Measurements from ENCODE around the gene AMPD3.

AMPD3 gene

GRCh38 chr11:10439351-10439750 is 15.7 kb upstream of the AMPD3 start:
- no peak for DNase-seq

DNA sequence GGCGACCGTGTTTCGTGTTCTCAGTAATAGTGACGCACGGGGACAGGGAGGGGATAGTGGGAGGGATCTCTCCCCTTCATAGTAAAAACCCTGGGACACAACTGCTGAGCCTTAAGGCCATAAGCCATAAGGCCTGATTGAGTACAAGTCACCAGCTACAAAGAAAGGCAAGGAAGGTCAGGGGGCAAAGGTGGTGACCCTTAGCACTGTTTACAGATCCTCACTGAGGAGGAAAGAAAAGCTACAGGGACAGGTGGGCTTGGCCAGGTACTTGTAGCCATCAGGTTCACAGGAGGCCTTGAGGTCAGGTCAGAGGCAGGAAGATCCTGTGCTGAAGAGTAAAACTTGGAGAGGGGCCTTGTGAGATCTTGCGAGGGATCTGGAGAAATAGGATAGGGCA is 15.1 kb upstream of the AMPD3 start:
- no peak for DNase-seq

- DNase-seq: no peak
Observed at GRCh38 chr11:10440401-10440800, 14.7 kb upstream of the AMPD3 start.

- no peak for DNase-seq
Observed at GRCh38 chr11:10441091-10441490, 14.0 kb upstream of the AMPD3 start.

DNA sequence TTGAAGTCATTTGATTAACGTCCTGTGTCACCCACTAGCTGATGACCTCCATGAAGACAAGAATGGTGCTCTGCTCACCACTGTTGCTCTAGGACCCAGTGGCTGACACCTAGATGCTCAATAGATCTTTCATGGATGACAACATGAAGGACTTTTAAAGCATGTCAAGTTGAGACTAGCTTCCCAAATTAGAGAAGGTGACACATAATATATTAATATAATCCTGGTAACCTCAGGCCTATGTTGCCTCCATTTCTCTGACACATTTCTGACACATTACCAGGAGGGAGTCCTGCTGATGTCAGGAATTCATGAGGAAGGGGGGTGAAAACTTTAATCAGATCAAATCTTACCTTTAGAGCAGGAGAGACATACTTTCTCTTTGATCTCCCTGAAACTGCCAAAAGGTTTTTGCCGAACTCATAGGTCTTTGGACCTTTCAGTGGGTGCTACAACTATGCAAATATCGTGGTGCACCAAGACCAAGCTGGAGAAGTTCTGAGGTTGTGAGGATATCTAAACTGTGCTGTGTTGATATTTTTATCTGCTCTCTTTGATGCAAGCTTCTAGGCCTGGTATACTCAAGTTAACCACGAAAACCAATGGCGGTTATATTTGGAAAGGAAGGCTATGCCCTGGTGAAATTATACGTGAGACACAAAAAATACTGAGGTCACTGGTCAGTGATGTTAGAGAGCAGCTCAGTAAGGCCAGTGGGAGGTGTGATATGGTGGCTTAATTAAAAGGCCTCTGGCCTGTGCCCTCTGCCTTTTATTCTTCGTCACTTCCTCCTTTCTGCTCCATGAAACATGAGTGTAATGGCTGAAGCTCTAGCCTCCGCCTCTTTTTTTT is 13.2 kb upstream of the AMPD3 start:
- DNase-seq: no peak

DNA sequence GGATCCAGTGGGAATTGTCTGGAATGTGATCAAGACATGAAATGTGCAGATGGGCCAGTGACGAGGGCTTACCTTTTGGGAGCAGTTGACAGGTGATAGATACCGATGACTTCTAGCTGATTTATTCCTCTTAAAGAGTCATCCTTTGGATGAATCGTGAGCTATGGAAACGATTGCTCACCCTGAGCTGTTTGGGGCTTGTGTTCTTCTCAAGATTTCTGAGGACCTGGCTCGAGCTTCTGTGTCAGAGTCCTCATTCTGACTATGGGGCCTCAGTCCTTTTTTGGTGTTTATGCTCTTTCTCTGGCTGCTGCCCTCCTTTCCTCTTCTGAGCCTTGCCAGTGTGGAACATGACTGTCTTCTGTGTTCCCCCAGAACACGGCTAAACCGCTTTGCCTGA is 11.9 kb upstream of the AMPD3 start:
- DNase-seq: no peak

GRCh38 chr11:10443721-10444235 is 11.3 kb upstream of the AMPD3 start:
- no peak for DNase-seq

GRCh38 chr11:10444725-10445315 is 10.2 kb upstream of the AMPD3 start:
- no peak for DNase-seq

- no peak for DNase-seq
Observed at GRCh38 chr11:10447445-10447844, 7.6 kb upstream of the AMPD3 start.

- peak; percentile 63 for DNase-seq
Observed at GRCh38 chr11:10450462-10451425, 4.3 kb upstream of the AMPD3 start.

DNA sequence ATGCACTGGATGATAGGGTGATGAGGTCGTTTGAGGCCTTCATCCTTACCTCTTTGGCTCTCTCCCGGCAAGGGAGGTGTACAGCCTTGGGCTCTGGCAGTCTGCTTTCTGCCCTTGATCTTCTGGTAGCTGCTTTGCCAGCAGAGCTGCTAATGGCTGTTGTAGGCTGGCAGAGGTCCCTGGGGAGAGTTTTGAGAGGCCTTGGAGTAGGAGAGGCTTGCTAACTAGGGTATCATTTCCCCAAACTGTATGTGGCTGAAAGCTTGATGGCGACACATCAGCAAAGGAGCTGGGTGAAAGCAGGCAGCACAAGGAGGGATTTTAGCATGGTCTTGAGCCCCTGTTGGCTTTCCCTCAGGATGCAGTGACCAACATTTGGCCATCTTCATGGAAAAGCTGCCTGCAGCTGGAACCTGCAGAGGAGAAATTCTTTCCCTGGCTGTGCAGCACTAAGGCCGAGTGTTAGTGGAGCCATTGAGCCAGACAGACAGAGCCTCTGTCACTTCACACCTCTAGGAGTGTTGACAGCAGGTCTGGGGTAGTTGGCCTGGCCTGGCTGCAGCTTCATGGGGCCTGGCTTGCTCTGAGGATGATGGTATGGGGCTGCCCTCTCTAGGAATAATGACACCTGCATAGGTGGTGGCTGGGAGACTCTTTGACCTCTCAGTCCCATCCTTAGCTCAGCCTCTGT is 3.5 kb upstream of the AMPD3 start:
- no peak for DNase-seq

DNA sequence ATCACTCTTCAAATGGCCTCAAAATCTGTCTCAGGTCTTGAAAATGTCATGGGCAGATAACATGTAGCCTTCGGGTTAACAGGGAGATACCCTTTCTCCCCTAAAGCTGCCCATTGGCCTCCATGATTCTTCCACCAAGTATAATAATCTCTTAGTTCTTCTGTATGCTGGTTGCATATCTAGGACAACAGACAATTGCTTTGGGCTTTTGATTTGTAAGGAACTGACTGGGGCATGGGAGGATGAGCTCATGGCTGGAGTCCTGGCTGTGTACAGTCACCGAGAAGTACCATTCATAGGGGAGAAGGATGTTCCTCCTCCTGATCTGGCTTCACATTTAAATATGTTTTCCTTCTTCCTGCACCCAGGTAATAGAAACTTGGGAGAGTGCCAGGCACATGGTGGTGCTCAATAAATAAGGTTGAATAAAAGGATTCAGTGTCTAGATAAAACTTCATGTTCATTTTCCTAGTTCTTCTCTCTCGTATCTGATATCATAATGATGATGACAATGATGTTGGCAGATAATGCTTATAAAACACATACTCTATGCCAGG is 2.8 kb upstream of the AMPD3 start:
- DNase-seq: no peak

DNA sequence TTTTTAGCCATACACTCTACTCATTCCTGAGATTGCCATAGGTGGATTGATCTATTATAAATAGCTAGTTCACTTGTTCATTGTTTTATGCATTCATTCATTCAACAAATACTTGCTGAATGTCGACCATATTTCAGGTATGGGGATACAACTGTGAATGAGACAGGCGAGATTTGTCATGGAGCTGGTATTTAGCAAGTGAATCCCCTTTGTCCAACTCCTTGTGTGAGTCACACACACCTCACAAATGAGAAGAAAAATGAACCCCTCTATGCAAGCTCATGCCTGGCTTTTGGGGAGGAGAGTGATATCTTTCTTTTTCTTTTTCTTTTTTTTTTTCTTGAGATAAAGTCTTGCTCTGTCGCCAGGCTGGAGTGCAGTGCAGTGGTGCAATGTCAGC is 1.8 kb upstream of the AMPD3 start:
- no peak for DNase-seq

DNA sequence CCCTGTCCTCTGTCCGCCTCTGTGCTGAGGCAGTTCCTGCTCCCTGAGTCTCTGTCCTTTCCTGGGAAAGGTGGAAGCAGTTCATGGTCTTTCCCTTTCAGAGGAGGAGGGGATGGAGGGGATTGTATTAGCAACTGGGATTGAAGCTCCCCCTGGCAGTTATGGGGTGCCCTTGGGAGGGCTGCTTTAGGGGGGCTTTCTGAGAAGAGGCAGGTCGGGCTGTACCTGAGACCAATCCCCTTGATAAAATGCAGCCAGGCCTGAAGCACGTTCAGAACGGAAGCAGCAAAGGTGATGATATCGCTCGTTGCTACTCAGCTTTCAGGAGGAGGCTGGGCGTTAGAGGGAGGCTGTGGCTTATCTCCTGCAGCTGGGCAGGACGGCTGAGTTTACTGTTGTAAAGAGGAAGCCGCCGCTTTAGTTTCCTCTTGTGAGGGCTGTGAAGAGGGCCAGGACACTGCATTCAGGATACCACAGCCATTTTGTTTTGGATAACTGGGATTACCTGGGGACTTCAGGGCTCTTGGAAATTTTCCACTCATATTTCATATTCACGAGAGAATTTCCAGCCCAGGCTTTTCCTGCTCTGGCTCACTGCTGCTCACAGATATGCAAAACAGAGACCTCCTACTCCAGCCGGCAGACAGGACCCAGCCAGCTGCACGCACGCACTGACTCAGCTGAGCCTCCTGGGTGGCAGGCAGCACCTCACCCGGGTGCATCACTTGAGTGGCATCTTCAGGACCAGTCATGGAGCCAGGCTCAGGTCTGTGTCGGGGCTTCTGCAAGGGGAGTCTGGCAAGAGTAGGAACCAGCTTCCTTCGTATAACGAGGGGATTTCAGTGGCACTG is 798 bp downstream of the AMPD3 start:
- DNase-seq: peak; percentile 77 to 82

- DNase-seq: no peak
Observed at GRCh38 chr11:10456519-10456918, 1.5 kb downstream of the AMPD3 start.

DNA sequence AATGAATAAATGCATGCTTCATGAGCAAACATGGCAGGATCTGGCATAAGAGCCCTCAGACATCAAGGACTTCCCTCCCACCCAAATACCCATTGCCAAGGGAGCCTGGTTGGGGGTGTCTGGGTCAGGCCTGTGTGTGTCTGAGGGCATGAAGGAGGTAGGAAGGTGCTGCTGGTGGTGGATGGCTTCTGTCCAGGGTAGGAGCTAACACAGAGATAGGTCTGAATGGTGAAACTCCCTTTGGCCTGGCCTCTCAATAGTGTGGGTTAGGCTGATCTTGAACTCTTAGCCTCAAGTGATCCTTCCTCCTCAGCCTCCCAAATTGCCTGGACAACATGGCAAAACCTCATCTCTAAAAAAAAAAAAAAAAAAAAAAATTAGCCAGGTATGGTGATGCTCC is 2.8 kb downstream of the AMPD3 start:
- no peak for DNase-seq

DNA sequence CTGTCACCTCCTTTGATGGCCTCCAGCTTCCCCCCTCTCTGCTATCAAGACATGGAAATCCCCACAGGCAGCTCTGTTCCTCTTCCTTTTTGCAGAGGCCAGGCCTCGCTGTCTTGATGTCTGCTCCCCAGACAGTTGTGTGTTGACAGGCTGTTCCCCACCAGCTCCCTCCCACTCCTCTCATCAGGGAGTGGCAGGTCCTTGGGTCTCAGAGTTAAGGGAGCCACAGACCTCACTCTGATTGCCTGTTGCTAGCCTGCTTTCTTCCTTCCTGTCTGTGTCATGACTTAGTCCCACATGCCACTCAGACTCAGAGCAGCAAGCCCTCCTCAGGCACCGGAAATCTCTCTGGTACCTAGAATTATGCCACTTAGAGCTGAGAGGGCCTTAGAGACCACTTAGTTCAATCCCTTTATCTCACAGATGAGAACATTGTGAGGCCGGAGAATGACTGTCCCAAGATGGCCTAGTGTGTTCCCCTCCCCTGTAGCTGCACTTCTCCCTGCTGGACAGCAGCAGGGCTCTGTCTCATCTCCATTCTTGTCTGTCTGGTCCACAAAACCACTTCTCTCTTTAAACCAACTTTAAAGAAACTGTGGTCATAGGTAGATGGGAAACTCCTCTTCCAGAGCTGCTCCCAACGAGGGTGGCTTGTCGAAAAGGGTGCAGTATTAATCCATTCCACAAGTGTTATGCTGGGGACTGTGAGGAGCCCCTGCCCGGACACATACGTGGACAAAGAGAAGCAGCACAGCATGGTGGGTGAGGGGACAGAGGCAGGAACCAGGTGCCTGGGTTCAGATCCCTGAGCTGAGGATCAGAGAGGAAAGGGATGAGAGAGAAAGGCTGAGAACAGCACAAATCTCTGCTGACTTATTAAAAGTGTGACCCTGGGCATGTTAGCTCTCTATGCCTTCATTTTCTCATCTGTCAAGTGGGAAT is 4.2 kb downstream of the AMPD3 start:
- peak; percentile 56 to 61 for DNase-seq

DNA sequence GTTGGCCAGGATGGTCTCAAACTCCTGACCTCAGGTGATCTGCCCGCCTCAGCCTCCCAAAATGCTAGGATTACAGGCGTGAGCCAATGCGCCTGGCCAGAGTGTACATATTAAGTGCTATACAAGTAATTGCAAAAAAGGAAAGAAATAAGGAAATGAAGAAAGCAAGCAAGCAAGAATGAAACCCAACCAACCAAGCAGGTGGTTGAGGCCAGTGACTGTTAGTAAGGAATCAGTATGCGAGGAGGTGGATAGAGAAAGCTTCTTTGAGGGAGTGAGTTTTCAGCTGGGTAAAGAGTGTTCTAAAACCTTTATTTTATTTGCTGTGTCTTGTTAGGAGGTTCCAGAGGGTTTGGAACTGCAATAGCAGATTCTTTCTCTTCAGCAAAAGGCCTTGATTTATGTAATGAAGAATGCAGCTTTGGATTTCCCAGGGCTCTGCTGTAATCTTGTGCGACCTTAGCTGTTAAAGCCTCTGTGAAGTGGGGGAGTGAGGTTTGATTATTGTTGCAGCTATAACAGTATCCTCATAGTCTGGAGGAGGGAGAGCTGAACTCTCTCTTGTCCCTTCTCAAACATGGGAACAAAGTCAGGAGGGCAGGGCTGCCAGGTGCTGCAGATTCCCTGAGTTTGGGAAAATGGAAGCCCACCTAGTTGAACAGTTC is 5.7 kb downstream of the AMPD3 start:
- no peak for DNase-seq

- DNase-seq: no peak
Observed at GRCh38 chr11:10461276-10461790, 6.3 kb downstream of the AMPD3 start.

Data from stimulated activated CD4-positive, alpha-beta T cell treated with anti-CD3 and anti-CD28 coated beads, Interleukin-2, amount 100 ng/mL, for 24 hours (primary cell).